HG03558 (cell line): Measurements from ENCODE around the gene FHIT.

Experiments used
- ATAC-seq: cut with Tn5 transposase; IDR thresholded peaks from one replicate; pipeline ENCODE4 v1.9.1; 2021; ENCODE audit warnings: moderate number of reproducible peaks; ENCODE audit not compliant: unreplicated experiment; ENCODE audit errors: extremely low read depth

Gene FHIT

DNA sequence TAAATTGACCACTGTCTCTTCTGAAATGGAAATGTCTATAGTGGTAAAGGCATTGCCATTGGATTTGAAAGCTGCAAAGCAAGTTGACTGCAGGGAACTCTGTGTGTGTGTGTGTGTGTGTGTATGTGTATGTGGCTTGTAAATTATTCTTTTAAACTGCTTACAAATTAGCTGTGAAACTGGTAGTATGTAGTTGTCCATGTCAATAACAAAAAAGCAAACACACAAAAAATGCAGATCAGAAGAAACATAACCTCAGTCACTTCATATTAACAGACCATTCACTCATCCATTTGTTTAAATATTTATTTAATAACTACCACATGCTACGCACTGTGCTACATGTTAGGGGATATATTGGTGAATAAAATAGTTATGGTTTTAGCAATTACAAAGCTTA lies 837.7 kb downstream of the FHIT start:
- ATAC-seq: no peak

DNA sequence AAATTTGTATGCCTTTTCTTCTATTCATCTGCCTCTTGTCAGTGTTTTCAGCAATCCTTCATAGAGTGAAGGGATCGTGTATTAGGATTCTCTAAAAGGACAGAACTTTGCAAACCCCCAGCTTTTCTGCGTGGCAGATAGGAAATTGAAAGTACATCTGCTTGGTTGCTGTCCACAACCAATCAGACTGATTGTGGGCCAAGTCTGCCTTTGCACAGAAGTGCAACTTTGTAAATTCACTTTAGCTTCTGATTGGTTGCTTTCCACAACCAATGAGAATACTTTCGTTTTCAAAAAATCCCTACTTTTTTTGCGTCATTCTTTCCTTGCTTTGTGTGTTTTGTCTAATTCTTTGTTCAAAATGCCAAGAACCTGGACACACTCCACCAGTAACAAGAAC lies 847.4 kb downstream of the FHIT start:
- ATAC-seq: no peak

DNA sequence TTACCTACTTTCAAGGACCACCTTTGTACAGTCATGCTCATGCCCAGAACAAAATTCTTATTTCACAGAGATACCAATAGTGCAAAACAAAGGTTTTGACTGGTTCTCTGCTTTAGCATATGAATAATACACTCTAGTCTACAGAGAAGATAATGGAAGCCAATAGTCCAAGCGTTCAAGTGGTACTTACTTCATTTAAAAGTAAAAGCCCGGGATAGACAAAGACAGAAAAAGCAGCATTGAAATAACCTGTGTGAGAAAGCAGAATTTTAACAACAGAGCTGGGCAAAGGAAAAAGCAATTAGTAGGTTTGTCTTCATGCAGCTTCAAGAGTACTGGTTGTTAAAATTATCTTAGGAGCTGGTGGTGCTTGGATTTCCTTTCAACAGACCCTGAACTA lies 848.3 kb downstream of the FHIT start:
- no peak for ATAC-seq

DNA sequence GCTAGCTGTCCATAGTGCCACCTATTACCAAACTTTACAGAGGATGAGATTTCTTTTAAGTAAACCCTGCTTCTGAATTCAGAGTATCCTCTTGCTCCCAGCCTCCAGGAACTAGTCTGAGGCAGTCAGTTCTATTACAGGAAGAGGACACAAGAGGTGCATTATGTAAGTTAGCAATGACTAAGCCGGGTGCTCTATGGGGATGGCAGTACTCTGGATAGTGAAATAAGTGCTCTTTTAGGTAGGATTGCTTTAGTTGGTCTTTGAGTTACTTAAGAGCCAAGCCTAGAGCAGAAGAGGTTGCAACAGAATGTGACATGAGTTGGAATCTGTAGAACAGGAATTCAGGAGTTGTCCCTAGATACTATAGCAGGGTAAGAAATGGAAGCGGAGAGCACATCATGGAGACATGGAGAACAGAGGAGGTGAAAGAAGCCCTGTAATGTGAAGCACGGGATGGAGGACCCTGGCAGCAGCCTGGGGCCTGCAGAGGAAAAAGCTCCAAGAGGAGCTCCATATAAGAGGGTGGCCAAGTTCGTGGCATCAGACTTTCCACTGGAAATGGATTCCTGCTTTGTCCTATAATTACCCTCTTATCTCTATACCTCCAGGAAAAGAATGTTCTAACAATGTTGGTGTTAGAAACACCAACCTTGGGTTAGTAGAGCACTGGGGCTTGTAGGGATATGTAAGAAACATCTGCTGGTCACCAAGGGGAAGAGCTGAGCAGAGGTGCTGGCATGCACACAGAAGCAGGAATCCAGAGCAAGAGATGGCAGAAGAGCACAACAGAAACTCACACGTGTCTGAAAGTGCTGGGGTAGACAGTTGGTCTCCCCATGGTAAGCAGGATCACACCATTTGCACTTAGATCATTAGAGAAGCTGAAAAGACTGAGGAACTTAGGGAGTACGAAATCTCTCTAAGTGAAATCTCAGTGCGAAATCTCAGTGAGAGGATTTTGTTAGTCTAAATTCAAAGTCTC lies 851.1 kb downstream of the FHIT start:
- ATAC-seq: no peak

GRCh38 chr3:60399292-60399691 lies 852.0 kb downstream of the FHIT start:
- ATAC-seq: no peak

GRCh38 chr3:60395173-60395762 lies 856.0 kb downstream of the FHIT start:
- no peak for ATAC-seq

DNA sequence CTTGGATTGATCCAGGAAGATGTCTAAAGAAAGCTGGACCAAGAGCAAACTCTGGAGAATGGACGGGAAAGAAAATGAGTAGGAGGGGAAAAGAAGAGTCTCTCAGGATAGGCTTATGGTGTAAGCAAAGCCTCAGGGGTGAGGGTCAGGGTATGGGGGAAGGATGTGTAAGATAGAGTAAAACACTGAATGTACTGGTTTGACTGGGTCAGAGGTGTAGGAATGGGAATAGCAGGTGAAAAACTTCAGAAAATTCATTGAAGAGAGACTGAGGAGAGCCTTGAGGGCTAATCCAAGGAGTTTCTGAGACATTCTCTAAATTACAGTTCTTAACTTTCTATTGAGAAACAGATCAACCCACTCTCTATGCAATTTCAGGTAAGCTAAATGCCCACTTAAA lies 857.3 kb downstream of the FHIT start:
- ATAC-seq: no peak

DNA sequence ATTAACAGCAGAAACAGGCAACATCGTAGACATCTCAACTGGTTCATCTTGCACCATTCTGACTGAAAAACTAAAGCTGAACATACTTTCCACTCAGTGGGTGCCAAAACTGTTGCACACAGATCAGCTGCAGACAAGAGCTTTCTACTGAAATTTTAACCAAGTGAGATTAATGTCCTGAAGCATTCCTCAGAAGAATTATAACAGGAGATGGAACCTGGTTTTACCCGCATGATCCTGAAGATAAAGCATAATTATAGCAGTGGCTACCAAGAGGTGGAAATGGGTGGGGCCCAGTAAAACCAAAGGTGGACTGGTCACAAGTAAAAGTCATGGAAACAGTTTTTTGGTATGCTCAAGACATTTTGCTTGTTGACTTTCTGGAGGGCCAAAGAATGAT lies 858.8 kb downstream of the FHIT start:
- no peak for ATAC-seq

DNA sequence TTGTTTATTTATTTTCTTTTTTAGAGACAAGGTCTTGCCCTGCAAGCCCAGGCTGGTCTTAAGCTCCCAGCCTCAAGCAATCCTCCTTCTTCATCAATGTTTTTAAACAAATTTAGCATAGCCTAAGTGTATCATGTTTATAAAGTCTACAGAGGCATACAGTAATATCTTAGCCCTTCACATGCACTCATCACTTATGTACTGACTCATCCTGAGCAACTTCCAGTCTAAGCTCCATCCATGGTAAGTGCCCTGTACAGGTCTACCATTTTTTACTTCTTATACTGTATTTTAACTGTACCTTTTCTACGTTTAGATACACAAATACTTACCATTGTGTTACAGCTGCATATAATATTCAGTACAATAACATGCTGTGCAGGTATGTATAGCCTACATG lies 860.0 kb downstream of the FHIT start:
- no peak for ATAC-seq

DNA sequence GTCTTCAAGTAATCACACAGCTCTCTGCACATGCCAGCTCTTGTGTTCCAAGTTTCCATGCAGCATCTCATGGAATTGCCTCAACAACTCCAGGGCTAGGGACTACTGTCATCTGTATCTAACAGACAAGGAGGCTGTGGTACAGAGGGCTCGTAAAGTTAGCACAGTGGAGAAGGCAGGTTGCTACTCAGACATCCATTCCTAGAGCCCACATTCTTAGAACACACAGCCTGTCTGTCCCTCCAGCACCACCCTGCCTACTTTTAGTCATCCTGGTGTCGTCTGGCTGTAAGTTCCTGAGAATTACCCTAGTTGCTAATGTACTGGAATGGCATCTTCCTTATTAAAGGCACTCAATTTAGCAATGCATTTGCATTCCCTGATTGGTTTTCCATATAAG lies 862.5 kb downstream of the FHIT start:
- no peak for ATAC-seq

- no peak for ATAC-seq
Observed at GRCh38 chr3:60386306-60386705, 864.9 kb downstream of the FHIT start.

DNA sequence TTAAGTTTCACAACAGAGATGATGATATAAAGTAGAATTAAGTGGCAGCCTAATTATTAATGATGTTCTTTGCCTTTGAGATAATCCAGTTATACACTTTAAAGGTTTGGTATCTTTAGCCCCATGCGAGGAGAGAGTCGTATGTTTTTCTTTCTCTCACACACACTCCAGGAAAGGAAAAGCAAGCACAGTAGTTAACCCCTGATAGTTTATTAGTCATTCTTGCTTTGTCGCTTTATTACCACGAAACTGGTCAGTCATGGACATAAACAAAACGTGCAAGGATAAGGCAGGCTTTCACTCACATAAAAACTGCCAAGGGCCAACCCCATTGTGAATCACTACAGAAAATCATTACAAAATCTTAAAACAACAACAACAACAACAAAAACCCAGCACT lies 866.9 kb downstream of the FHIT start:
- no peak for ATAC-seq

DNA sequence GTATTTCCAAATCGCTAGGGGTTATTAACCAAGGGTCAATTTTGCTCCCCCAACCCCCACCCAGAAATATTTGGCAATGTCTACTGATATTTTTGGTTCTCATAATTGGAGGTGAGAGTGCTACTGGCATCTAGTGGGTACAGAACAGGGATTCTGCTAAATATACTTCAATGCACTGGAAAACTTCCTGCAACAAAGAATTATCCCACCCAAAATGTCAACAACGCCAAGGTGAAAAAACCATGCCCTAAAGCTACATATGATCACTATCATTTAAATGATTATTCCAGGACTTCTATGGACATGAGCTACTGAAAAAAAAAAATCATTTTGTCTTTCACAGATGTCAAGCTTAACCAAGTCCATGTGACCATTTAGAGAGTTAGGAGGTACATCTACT lies 867.9 kb downstream of the FHIT start:
- ATAC-seq: no peak

GRCh38 chr3:60366486-60366885 lies 884.8 kb downstream of the FHIT start:
- no peak for ATAC-seq

- no peak for ATAC-seq
Observed at GRCh38 chr3:60365360-60365759, 885.9 kb downstream of the FHIT start.

DNA sequence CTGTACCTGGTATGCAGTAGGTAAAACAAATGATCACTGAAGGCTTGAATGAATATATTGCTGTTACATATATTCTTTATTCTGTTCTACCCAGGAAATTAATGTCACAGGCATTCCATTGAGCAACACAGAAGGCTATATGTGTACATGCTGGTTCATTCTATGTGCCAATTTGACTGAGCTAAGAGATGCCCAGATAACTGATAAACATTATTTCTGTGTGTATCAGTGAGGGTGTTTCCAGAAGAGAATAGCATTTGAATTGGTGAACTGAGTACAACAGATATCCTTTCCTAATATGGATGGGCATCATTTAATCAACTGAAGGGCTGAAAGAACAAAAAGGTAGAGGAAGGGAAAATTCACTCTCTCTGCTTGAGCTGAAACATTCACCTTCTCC lies 886.8 kb downstream of the FHIT start:
- ATAC-seq: no peak

DNA sequence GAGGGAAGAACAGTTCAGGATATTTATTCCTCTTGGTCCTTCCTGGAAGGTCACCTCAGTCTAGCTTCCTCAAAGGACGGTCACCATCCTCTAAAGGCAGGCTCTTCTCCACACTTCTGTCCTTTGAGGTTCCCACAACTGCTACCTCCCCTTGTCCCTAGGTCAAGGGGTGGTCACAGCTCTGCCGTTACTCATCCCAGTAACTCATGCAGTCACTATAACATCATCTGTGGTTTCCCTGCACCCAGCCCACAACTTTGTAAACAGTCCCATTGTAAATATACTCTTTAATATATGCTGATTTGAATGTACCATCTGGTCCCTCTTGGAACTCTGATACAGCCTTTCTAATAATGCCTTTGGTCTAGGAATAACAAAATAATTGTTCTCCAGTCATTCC lies 887.4 kb downstream of the FHIT start:
- no peak for ATAC-seq

GRCh38 chr3:60355825-60356224 lies 895.4 kb downstream of the FHIT start:
- ATAC-seq: no peak

GRCh38 chr3:60351481-60351880 lies 899.8 kb downstream of the FHIT start:
- no peak for ATAC-seq

GRCh38 chr3:60344340-60344739 lies 906.9 kb downstream of the FHIT start:
- ATAC-seq: no peak

DNA sequence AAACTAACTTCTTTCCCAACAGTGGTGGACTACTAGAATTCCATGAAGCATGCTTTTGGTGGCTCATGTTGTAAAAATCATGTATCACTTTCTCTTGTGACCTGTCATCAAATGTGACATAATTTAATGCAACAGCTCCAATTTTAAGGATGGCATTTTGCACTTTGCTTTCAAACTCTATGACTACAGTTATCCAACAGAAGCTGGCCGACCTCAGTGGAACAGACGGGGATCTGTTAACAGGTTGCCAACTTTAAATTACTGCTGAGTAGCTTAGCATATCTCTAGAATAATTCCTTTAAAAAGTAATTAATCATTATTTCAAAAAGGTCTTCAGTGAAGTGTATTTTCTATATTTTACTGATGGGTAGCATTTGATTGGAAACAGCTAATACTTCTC lies 907.4 kb downstream of the FHIT start:
- no peak for ATAC-seq

DNA sequence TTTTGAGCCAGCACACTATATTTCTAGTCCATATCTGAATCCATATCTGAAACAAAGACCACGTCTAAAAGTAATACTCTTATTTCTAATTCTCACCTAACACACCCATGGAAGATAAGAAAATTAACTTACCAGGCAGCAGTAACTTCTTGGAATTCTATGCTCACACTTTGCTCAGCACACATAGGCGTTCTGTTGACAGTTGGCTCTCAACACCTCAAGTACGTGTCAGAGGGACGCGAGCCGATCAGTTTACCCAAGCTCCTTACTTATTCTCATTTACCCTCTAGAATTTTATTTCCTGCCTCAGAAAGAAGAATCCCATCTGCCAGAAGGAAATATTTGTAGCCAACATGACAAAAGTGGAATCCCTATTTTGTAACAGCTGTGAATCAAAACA lies 911.9 kb downstream of the FHIT start:
- ATAC-seq: no peak
